Measurements from ENCODE around the gene ATP2A1.
A peak's percentile ranks its signal among the peaks of the same experiment; 100 is the strongest.

The ATP2A1 gene
- total RNA-seq = 0.61 to 0.77 reads per million in 2 donors

- DNase-seq = no peak
Observed at GRCh38 chr16:28878083-28878926, at the start of gene ATP2A1. Gene ATP2A1 (plus strand): TSS chr16:28878488. CDS start chr16:28878672, 184 bp downstream.

- no peak for DNase-seq
Observed at GRCh38 chr16:28829747-28830146, 48.5 kb upstream of the ATP2A1 start.

DNA sequence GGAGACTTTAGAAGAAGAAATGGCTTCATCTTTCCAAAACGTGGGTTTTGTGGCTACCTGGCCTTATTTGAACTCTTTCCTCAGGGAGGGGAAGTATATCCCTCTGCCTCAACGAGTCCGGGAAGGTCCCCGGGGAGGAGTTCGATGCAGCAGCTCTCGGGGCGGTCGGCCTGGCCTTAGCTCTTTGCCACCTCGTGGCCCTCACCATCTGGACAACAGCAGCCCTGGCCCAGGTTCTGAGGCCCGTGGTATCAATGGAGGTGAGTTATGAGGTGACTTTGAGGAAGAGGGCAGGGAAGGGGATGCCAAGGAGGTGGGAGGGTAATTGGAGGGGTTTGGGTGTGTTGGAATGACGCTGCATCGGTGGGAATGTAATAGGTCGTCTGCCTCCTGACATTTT lies 47.8 kb upstream of the ATP2A1 start:
- DNase-seq = no peak

DNA sequence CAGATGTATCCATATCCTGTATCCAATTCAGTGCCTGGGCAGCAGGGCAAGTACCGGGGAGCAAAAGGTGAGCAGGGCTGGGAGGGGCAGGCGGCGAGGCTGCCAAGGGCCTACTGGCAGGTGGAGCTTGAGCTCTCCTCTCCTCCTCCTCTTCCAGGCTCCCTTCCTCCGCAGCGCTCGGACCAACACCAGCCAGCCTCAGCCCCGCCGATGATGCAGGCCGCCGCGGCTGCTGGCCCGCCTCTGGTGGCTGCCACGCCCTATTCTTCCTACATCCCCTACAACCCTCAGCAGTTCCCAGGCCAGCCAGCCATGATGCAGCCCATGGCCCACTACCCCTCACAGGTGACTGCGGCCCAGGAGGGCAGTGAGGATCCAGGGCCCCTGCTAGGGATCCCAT lies 43.9 kb upstream of the ATP2A1 start:
- DNase-seq = no peak

DNA sequence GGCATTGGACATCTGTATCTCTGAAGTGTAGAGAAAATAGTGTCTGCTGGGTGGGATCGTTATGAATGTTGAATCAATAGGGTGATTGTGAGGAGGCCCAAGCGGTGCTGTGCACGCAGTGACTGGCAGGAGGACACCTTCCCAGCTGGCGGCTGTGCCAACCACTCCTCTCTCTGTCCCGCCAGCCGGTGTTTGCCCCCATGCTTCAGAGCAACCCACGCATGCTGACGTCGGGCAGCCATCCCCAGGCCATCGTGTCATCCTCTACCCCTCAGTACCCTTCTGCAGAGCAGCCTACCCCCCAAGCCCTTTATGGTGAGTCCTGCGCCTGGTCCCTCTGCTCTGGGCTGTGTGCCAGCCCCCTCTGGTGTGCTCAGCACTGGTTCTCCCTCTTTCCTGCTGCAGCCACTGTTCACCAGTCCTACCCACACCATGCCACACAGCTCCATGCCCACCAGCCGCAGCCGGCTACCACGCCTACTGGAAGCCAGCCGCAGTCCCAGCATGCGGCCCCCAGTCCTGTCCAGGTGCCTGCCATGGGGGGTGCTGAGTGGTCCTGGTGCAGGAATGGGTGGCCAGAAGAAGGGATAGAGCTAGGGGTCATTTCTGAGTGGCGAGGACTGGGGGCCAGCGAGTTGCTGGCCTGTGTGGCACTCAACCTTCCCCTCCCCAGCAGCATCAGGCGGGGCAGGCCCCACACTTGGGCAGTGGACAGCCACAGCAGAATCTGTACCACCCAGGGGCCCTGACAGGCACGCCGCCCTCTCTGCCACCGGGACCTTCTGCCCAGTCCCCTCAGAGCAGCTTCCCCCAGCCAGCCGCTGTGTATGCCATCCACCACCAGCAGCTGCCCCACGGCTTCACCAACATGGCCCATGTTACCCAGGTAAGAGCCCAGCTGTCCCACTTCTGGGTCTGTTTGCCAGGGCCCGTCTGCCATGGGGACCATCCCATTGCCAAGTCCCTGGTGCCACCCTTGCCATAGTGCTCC lies 43.1 kb upstream of the ATP2A1 start:
- DNase-seq = no peak

- no peak for DNase-seq
Observed at GRCh38 chr16:28835864-28836760, 42.2 kb upstream of the ATP2A1 start.

DNA sequence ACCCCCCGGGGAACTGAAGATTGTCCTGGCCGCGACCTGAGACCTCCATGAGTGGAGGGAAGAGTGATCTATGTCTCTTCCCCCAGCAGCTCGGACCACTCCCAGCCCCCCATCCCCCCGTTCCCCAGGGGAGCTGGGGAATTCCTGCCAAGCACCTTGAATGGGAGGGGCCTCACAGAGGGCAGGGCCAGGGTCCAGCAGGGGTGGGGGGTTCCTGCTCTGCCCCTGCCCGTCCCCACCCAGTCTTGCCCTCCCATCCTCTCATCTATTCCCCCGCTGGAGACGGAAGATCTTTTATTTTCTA lies 41.6 kb upstream of the ATP2A1 start:
- DNase-seq = no peak

DNA sequence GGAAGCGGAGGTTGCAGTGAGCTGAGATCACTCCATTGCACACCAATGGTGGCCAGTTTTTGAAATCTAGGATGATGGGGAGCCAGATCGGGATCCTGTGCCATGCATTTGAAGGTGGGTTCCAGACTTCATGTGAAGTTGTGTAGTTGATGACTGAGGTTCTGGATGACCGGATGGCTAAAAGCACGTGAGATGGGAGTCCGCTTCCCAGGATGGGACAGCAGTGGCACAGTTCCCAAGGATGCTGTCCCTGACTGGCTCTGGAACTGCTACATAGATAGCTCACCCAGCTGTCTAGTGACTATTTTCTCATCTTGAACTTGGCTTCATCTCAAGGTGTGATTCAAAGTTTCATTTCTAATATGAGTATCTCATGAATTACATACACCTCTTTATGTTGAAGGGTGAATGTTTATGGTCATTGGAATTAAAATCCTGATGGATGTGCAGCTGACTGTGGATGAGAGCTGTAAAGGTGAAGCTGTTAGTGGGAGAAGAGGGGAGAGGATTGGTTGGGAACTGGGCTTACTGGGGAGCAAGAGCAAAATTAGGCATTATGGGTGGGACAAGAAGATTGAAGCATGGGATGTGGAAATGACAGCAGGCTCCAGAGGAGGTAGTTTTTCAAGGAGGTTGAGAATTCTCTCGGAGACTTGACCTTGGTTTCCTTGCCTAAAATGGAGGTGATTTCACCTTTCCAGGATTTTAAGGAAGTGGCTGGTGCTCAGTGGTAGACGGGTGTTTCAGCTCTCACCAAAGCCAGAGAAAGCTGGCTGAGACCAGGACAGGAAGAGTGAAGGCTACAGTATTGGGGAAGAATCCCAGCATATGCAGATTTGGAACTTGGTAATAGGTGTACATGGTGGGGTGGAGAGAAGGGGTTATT lies 40.4 kb upstream of the ATP2A1 start:
- no peak for DNase-seq

GRCh38 chr16:28838558-28838918 lies 39.8 kb upstream of the ATP2A1 start:
- DNase-seq = no peak

- no peak for DNase-seq
Observed at GRCh38 chr16:28839004-28839639, 39.2 kb upstream of the ATP2A1 start.

DNA sequence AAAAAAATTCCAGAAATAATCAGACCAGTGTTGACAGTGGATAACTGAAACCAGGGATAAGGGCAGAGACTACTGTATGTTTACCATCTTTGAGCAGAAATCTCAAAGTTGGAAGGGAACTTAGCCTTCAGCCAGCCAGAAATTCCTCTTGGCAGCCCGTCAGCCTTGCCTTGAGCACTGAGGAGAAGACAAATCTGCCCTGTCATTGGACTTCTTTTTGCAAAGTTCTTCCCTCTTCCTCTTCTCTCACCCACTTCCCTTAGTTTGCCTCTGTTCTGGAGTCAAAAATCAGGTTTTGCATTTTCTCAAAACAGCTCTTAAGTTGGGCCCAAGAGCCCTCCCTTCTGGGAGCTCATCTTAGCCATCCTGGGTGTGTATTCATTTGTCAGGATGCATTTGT lies 38.4 kb upstream of the ATP2A1 start:
- DNase-seq = no peak

DNA sequence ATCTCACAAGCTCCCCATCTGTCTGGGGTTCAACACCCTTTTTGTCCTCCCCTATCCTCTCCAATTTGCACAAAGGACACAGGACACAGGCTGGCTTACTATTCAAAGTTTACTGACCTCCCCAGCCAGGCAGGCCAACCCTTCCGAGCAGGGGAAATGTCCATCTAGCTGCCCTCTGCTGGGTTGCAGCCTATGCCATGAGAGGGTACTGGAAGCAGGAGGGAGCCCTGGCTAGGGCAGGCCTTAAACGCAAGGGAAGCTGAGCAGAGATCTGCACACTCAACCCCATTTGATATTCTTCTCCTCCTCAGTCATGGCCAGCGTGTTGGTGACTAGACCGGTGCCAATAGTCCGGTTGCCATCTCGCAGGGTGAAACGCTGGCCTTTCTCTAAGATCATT lies 35.6 kb upstream of the ATP2A1 start:
- no peak for DNase-seq

GRCh38 chr16:28843766-28844165 lies 34.5 kb upstream of the ATP2A1 start:
- DNase-seq = no peak

DNA sequence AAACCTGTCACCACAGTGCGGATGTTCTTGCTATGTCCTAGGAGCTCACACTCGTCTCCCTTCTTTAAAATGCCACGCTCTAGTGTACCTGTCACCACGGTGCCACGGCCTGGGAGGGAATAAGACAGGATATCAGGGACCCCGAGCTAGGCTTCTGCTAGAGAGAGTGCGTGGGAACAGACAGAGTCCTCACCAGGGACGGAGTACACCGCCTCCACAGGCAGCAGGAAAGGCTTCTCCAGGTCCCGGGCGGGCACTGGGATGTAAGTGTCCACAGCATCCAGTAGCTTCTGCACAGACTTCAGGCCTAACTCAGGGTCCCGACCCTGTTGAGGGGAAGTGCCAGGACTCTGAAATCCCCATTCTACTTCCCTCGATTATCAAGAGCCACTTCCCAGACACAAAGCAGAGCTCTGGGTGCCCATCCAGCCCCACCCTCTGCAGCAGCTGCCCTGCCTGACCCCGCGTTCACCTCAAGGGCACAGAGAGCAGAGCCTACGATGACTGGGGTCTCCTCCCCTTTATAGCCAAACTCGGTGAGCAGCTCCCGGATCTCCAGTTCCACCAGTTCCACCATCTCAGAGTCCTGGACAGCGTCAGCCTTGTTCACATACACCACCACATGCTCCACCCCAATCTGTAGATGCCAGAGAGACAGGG lies 33.9 kb upstream of the ATP2A1 start:
- DNase-seq = no peak

DNA sequence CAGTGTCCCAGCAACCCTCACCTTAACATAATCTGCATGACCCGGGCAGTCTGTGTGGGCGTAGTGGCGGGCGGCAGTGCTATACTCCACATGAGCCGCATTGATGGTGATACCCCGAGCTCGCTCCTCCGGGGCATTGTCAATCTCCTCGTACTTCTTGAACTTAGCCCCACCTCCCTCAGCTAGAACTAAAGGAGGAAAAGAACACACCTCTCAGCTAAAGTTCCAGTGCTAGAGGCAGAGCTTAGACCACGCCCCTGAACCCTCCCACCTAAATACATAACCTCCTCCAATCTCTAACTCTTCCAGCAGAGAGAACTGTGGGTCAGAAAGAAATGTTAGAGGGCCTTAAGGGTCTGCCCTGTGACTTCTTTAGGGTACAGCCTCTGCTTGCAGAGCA lies 33.0 kb upstream of the ATP2A1 start:
- no peak for DNase-seq

DNA sequence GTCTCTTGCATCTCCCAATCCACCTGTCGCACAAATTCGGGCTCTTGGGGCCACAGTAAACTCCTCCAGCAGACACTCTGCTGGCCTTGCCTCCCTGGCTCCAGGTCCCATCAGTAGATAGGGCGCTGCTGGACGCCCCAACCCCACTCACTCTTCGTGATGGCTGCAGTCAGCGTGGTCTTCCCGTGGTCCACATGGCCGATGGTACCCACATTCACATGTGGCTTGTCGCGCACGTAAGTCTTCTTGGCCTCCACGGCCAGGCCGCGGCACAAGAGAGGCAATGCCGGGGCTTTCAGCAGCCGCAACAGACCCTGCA lies 32.6 kb upstream of the ATP2A1 start:
- DNase-seq = no peak

- peak; percentile 96 for DNase-seq
Observed at GRCh38 chr16:28846080-28846932, 32.0 kb upstream of the ATP2A1 start, which contains the start of gene TUFM. Gene TUFM (minus strand): TSS chr16:28846348. CDS start chr16:28846269, 79 bp downstream.

DNA sequence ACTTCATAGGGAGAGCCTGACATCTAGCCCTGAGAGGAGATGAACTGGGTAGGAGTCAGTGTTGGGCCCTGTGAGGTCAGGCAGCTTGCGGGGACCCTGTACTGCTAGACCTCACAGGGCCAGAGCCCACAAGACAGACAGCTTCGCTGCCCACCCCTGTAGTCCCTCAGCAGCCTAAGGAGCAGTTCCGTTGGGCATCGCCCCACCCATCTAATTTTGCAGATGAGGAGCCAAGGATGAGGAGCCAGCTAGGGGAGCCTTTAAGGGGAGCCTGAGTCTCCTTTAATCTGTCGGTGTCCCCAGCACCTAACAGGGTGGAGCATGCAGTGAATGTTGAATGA lies 31.4 kb upstream of the ATP2A1 start:
- no peak for DNase-seq

GRCh38 chr16:28858421-28858820 lies 19.9 kb upstream of the ATP2A1 start:
- no peak for DNase-seq

DNA sequence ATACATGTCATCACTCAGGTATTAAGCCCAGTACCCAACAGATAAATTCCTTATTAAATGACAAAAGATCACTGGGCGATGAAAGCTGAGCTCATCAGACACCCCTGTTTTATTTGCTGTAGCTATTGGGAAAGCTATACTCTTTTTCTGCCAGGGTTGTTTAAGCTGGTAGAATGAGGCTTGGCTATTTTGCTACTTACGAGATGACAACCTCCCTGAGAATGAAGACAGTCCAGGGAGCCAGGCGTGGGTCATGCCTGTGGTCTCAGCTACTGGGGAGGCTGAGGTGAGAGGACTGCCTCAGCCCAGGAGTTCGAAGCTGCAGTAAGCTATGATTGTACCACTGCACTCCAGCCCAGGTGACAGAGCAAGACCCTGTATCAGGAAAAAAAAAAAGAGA lies 19.0 kb upstream of the ATP2A1 start:
- no peak for DNase-seq

All from activated gamma-delta T cell (primary cell).